OCI-LY3 (cell line): ENCODE data around the gene TRIM44.

Experiments
- H2AFZ ChIP-seq: fragments of 200-600, 300-600 bp; shearing (Covaris generic); 2 replicates; pipeline ENCODE4 v1.6.0; 2014; ENCODE audit warnings: antibody characterized with exemption, low read depth, low read length
- H3K27ac ChIP-seq: fragments of 200-600, 300-600 bp; sonication (generic); 2 replicates; pipeline ENCODE4 v1.5.1; 2014; ENCODE audit warnings: mild to moderate bottlenecking, low read length, moderate library complexity, mixed read lengths
- H3K27me3 ChIP-seq: fragments of 200-600, 300-600 bp; sonication (generic); 2 replicates; pipeline ENCODE4 v1.6.1; 2014; ENCODE audit warnings: low read depth, low read length, mixed read lengths
- H3K36me3 ChIP-seq: fragments of 200-600, 300-600 bp; sonication (generic); replicated peaks from 2 replicates; pipeline ENCODE3; 2014; ENCODE audit warnings: low read depth, low read length, mixed read lengths
- H3K4me1 ChIP-seq: fragments of 300-600, 200-600 bp; sonication (generic); 2 replicates; pipeline ENCODE4 v1.6.1; 2014; ENCODE audit warnings: low read length, mixed read lengths
- H3K4me2 ChIP-seq: fragments of 200-600, 300-600 bp; sonication (generic); 2 replicates; pipeline ENCODE4 v1.6.1; 2014; ENCODE audit warnings: low read length, mixed read lengths
- H3K4me3 ChIP-seq: fragments of 300-600, 200-600 bp; sonication (generic); 2 replicates; pipeline ENCODE4 v1.5.1; 2014; ENCODE audit warnings: antibody characterized with exemption, mild to moderate bottlenecking, low read length, moderate library complexity
- H3K79me2 ChIP-seq: fragments of 300-600, 200-600 bp; shearing (Covaris generic); 2 replicates; pipeline ENCODE4 v1.6.1; 2014; ENCODE audit warnings: mild to moderate bottlenecking, low read length, mixed read lengths
- H3K9ac ChIP-seq: fragments of 300-600, 200-600 bp; shearing (Covaris generic); 2 replicates; pipeline ENCODE4 v1.6.0; 2014; ENCODE audit warnings: mild to moderate bottlenecking, low read length, moderate library complexity
- H3K9me3 ChIP-seq: fragments of 200-600, 300-600 bp; shearing (Covaris generic); 2 replicates; pipeline ENCODE4 v1.6.1; 2014; ENCODE audit warnings: low read length, mixed read lengths; ENCODE audit not compliant: insufficient read depth
- H4K20me1 ChIP-seq: fragments of 200-600, 300-600 bp; sonication (generic); 2 replicates; pipeline ENCODE4 v1.6.1; 2016; ENCODE audit warnings: low read length, mixed read lengths; ENCODE audit not compliant: insufficient read depth
- EZH2phosphoT487 ChIP-seq: fragments of 200-600 bp; shearing (Covaris generic); IDR thresholded peaks from 2 replicates; pipeline ENCODE4 v1.6.1; 2018; ENCODE audit warnings: antibody characterized with exemption, mixed run types, low read depth
- TF ChIP-seq, protein P1 (sequence below): fragments of 200-600, 300-600 bp; sonication (generic); IDR thresholded peaks from 2 replicates; pipeline ENCODE4 v1.5.1; 2014; ENCODE audit warnings: antibody characterized with exemption, low read length, low read depth

TRIM44 gene

DNA sequence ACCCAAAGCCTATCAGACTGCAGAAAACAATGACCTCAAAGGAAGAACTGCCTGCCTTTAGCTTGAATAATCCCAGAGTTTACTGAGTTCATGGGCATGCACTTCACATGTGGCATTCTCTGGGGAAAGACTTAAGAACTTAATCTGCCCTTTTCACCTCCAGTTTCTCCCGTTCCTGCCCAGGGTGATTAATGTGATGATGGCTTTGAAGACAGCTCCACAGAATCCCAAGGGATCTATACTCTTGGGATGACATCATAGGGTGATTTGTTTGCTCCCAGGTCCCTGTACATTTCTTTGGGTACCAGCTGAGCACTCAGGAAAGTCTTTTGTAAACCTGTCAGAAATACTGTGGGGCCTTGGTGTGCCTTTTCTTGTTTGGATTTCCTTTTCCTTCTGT, 30.3 kb upstream of the TRIM44 start:
- no peak overlapping the region for H3K4me3 ChIP-seq
- H3K36me3 ChIP-seq, result no peaks in the 10 kb centered on the region
- no peaks in the 10 kb centered on the region for H4K20me1 ChIP-seq
- peaks cover 26% of the 10 kb centered on the region for H3K27me3 ChIP-seq
- no peak overlapping the region for H3K4me2 ChIP-seq
- H3K9ac ChIP-seq, result no peak overlapping the region
- no peak overlapping the region for H3K27ac ChIP-seq
- TF ChIP-seq, protein P1, sequence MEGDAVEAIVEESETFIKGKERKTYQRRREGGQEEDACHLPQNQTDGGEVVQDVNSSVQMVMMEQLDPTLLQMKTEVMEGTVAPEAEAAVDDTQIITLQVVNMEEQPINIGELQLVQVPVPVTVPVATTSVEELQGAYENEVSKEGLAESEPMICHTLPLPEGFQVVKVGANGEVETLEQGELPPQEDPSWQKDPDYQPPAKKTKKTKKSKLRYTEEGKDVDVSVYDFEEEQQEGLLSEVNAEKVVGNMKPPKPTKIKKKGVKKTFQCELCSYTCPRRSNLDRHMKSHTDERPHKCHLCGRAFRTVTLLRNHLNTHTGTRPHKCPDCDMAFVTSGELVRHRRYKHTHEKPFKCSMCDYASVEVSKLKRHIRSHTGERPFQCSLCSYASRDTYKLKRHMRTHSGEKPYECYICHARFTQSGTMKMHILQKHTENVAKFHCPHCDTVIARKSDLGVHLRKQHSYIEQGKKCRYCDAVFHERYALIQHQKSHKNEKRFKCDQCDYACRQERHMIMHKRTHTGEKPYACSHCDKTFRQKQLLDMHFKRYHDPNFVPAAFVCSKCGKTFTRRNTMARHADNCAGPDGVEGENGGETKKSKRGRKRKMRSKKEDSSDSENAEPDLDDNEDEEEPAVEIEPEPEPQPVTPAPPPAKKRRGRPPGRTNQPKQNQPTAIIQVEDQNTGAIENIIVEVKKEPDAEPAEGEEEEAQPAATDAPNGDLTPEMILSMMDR, result no peak
- TF ChIP-seq EZH2phosphoT487, result no peak
- no peak overlapping the region for H2AFZ ChIP-seq
- H3K4me1 ChIP-seq, result no peaks in the 10 kb centered on the region
- no peaks in the 10 kb centered on the region for H3K79me2 ChIP-seq
- H3K9me3 ChIP-seq, result no peaks in the 10 kb centered on the region

DNA sequence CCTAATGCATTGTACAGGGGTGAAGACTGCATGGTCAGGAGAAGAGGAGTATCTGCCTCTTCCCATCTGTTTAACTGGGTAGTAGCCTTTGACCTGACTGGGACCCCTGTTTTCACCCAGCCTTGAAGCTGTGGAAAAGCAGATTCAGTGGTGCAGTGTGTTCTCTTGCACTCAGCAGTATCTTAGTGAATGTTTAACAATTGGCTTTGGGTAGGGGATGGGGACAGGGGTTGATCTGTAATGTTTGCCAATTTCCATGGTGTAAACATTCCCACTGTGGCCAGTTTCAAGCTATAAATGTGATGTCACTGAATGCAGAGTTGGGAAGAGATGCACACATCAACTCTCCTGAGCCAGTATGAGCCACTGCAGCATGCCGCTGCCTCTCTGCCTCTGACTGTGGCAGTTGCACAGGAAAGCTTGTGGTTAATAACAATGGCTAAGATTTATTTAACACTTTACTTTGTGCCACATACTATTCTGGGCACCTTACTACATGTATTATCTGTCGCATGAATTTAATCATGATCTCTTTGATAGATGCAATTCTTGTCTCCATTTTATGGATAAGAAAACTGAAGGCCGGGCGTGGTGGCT, 28.6 kb upstream of the TRIM44 start:
- Histone ChIP-seq H3K4me2 (no peak overlapping the region), H4K20me1 (no peaks in the 10 kb centered on the region), H3K4me3 (no peak overlapping the region), H3K9ac (no peak overlapping the region), H3K27me3 (peaks cover 26% of the 10 kb centered on the region), H3K79me2 (no peaks in the 10 kb centered on the region), H3K36me3 (no peaks in the 10 kb centered on the region), H2AFZ (no peak overlapping the region), H3K9me3 (no peaks in the 10 kb centered on the region), H3K4me1 (no peaks in the 10 kb centered on the region), H3K27ac (no peak overlapping the region)
- no peak for TF ChIP-seq EZH2phosphoT487
- TF ChIP-seq, protein P1, result no peak

DNA sequence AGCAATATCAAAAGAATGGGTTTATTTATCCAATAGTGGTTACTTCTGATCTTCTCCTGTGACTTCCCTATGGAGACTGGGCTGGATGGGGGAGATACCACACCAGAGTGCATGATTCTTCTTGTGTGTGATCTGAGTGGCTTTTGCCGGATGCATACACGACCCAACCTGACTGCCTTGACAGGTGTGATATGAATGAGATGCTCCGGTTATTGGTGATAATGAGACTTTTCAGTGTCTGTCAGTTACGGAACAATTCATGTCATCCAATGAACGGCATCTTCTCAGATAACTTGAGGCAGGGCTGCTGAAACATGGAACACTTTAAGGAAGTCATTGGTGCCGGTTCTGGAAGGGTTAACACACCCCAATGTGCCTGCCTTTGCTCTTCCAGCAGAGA, 26.6 kb upstream of the TRIM44 start:
- no peak overlapping the region for H3K9ac ChIP-seq
- no peak overlapping the region for H3K4me2 ChIP-seq
- peaks cover 12% of the 10 kb centered on the region; the same call in 1 of the 2 replicates for H3K27me3 ChIP-seq
- H2AFZ ChIP-seq, result no peak overlapping the region
- TF ChIP-seq, protein P1, result no peak
- no peak for TF ChIP-seq EZH2phosphoT487
- H3K36me3 ChIP-seq, result no peaks in the 10 kb centered on the region
- H4K20me1 ChIP-seq, result no peaks in the 10 kb centered on the region
- H3K27ac ChIP-seq, result no peak overlapping the region
- no peaks in the 10 kb centered on the region for H3K9me3 ChIP-seq
- no peak overlapping the region for H3K4me3 ChIP-seq
- H3K4me1 ChIP-seq, result no peaks in the 10 kb centered on the region
- no peaks in the 10 kb centered on the region for H3K79me2 ChIP-seq

DNA sequence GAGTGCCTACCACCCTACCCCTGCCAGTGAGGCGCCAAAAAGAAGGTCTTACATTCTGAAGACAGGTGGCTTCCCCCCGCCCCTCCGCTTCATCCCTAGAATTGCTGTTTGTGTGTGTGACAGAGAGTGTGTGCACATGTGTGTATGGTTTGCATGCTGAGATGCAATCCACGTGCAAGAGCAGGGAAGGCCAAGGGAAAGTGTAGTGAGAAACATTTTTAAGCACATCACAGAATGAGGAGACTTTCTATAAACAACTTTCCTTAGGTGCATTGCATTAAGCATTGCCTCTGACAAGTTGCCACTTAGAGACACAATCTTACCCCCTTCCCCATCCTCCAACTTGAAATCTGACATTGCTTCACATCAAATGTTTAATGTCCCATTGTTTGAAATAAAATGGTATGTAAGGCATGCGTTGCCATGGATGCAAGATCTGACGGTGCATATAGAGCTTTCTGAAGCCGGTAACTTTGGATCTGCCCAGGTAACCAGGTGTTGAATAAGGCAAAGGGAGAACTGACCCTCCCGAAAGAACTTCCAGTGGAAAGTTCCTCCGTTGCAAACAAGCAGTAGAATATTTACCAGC, 22.9 kb upstream of the TRIM44 start:
- H3K4me2 ChIP-seq, result no peak overlapping the region
- no peak overlapping the region for H2AFZ ChIP-seq
- no peak overlapping the region for H3K4me3 ChIP-seq
- no peak overlapping the region for H3K27ac ChIP-seq
- no peaks in the 10 kb centered on the region; the same call in 1 of the 2 replicates for H3K27me3 ChIP-seq
- H3K9me3 ChIP-seq, result no peaks in the 10 kb centered on the region
- H3K4me1 ChIP-seq, result no peaks in the 10 kb centered on the region
- TF ChIP-seq, protein P1, result no peak
- no peak for TF ChIP-seq EZH2phosphoT487
- H3K36me3 ChIP-seq, result no peaks in the 10 kb centered on the region
- no peaks in the 10 kb centered on the region for H4K20me1 ChIP-seq
- no peak overlapping the region for H3K9ac ChIP-seq
- H3K79me2 ChIP-seq, result no peaks in the 10 kb centered on the region
